ENCODE results near the gene GRK5. TPM values are rescaled to one million over a fixed set of nuclear protein-coding genes. Genes with fewer than 3 reads are reported as not detected.

GRK5 gene
- total and polyA plus RNA-seq, 9 of the 15 experiments (the other 6 are each of a cell fraction or from before 2014, with no cell fraction given) = 0.46 to 0.83 (median 0.67) TPM; not detected in 2

DNA sequence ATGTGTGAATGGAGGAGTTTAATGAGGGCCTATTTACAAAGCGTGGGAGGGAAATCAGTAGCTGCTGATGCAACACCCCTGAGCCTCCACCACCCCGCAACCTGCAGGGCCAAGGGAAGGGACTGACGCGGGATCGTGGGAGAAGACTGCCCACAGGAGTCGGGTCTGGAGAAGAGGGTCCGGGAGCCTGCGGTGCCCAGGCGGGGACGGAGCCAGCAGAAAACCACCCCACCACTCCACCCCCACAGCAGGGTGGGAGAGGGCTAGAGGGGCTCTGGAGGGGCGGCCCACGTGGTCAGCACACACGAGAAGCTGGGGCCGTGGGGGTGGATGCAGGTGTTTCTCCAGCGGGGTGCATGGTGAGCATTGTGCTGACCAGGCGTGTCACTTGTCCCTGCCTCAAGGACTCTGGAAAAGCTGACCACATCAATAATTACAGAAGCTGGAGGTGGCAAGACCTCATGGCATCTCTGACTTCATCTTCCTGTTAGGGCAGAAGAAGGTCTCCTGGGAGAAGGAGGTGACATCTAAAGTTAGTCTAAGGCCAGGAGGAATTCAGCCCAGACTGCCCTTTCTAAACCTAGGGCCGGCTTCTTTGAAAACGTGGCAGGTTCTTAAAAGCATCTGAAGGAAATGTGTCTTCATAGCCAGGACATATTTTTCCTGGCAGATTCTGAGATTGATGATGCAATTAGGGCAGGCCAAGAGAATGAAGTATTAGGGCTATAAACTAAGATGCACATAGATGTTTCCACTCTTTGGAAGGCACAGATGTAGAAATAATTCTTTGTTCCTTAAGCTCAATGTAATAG lies 184.3 kb downstream of the GRK5 start:
- FAIRE-seq (no peak), ATAC-seq (peak; percentile 39), DNase-seq (ENCODE audit: extremely low read depth in 1 of 4, low spot score in 3 of 4) (no peak)
- no peak overlapping the region for H3K4me2 ChIP-seq (ENCODE audit: insufficient read depth, low read length)
- no peak overlapping the region for H3K4me3 ChIP-seq
- no peak overlapping the region for H3K9ac ChIP-seq (ENCODE audit: insufficient read depth in 1 of 2, low read depth in 2 of 2, low read length in 2 of 2)
- H3K27ac ChIP-seq (ENCODE audit: extremely low read depth, low read depth, low read length) = no peak overlapping the region
- in situ Hi-C loops (cut with MboI) = no loop called here
- no peaks in the 10 kb centered on the region for H3K9me3 ChIP-seq (replicated peaks; ENCODE audit: control insufficient read depth, insufficient read depth, low read depth, low read length)
- POLR2A ChIA-PET = interaction anchor here (1.3 kb wide), 2 partner anchors 9 to 23 kb away, joined by 4 read pairs; no protein-coding TSS in a partner anchor
- no peaks in the 10 kb centered on the region for H3K79me2 ChIP-seq (ENCODE audit: control insufficient read depth, insufficient read depth, low read length)
- no TSS peak for BruUV-seq (replicated peaks)
- CTCF ChIA-PET (ENCODE audit: low intra/inter-chr PET ratio) = no interaction called here
- peaks cover 0 to 6% of the 10 kb centered on the region in 2 experiments; a peak in 2 of 5 replicates for H3K4me1 ChIP-seq (replicated peaks in 1 of 2; ENCODE audit: control insufficient read depth in 2 of 2, insufficient read depth in 2 of 2, low read length in 2 of 2)
- no peaks in the 10 kb centered on the region for H4K20me1 ChIP-seq (replicated peaks; ENCODE audit: control insufficient read depth, insufficient read depth, low read length)
- H3K36me3 ChIP-seq (ENCODE audit: control insufficient read depth, insufficient read depth, low read length) = no peaks in the 10 kb centered on the region
- 17% methylated on average over 13 of the region's 18 CpGs for WGBS (ENCODE audit: insufficient coverage, low coverage, missing lambda C conversion rate)
- intact Hi-C loops (cut with micrococcal nuclease) = no loop called here
- no peaks in the 10 kb centered on the region for H3K9me1 ChIP-seq (ENCODE audit: control insufficient read depth, insufficient read depth, low read length)
- no peak overlapping the region for H2AFZ ChIP-seq (ENCODE audit: low read depth, low read length)
- peaks cover 0 to 6% of the 10 kb centered on the region in 2 experiments; a peak in 2 of 5 replicates for H3K27me3 ChIP-seq (ENCODE audit: control insufficient read depth in 2 of 2, insufficient read depth in 2 of 2, low read length in 2 of 2)
- TF ChIP-seq CEBPG (CRISPR knock-in tag; IDR thresholded peaks at IDR 0.05) = peak; percentile 47; the same call in 1 of the 2 replicates
- TF ChIP-seq CEBPG (tag; conservative IDR thresholded peaks at IDR 0.05 in 1 of 2, IDR thresholded peaks at IDR 0.05 in 1 of 2) = 0 out of 4 replicates have a peak, but pooled peaks of 1 of the 2 experiments have one; percentile 59
- TF ChIP-seq ILF3 (IDR thresholded peaks at IDR 0.05; ENCODE audit: borderline replicate concordance) = no peak
- no peak for TF ChIP-seq MAFK (IDR thresholded peaks at IDR 0.05; ENCODE audit: low read length)
- TF ChIP-seq, protein P1, sequence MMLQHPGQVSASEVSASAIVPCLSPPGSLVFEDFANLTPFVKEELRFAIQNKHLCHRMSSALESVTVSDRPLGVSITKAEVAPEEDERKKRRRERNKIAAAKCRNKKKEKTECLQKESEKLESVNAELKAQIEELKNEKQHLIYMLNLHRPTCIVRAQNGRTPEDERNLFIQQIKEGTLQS (IDR thresholded peaks at IDR 0.05) = peak; percentile 62
- TF ChIP-seq, protein P1 (CRISPR knock-in tag; conservative IDR thresholded peaks at IDR 0.05) = no peak
- TF ChIP-seq CREM (IDR thresholded peaks at IDR 0.05; ENCODE audit: low read depth) = no peak
- TF ChIP-seq PYGO2 (tag; IDR thresholded peaks at IDR 0.05) = no peak
- no peak for TF ChIP-seq EZH2 (IDR thresholded peaks at IDR 0.05; ENCODE audit: borderline replicate concordance, low read depth, low read length)
- TF ChIP-seq, protein P2, sequence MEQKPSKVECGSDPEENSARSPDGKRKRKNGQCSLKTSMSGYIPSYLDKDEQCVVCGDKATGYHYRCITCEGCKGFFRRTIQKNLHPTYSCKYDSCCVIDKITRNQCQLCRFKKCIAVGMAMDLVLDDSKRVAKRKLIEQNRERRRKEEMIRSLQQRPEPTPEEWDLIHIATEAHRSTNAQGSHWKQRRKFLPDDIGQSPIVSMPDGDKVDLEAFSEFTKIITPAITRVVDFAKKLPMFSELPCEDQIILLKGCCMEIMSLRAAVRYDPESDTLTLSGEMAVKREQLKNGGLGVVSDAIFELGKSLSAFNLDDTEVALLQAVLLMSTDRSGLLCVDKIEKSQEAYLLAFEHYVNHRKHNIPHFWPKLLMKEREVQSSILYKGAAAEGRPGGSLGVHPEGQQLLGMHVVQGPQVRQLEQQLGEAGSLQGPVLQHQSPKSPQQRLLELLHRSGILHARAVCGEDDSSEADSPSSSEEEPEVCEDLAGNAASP (IDR thresholded peaks at IDR 0.05) = no peak
- TF ChIP-seq POLR2A (conservative IDR thresholded peaks at IDR 0.05) = no peak
- TF ChIP-seq BCOR (IDR thresholded peaks at IDR 0.05) = no peak
- TF ChIP-seq PHTF2 (CRISPR knock-in tag; IDR thresholded peaks at IDR 0.05) = no peak
- TF ChIP-seq DNMT1 (IDR thresholded peaks at IDR 0.05) = no peak
- TF ChIP-seq L3MBTL2 (IDR thresholded peaks at IDR 0.05) = 0 out of 2 replicates have a peak, but pooled peaks have one; percentile 14
- TF ChIP-seq RFX1 (IDR thresholded peaks at IDR 0.05) = no peak
- peak; percentile 28; the same call in 1 of the 2 replicates for TF ChIP-seq EGR1 (conservative IDR thresholded peaks at IDR 0.05)
- no peak for TF ChIP-seq BRF1 (IDR thresholded peaks at IDR 0.05; ENCODE audit: borderline replicate concordance, extremely low read depth, insufficient read length)
- TF ChIP-seq, protein P3, sequence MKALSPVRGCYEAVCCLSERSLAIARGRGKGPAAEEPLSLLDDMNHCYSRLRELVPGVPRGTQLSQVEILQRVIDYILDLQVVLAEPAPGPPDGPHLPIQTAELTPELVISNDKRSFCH (CRISPR knock-in tag; IDR thresholded peaks at IDR 0.05) = no peak
- TF ChIP-seq, protein P3 (tag; IDR thresholded peaks at IDR 0.05) = no peak
- TF ChIP-seq PRPF4 (IDR thresholded peaks at IDR 0.05; ENCODE audit: insufficient read depth, low read depth, low read length, poor library complexity, severe bottlenecking) = no peak

Data from K562 (cell line).